Liver (tissue), 9 donors: Measurements from ENCODE around the gene DDX24. TPM values are rescaled to one million over a fixed set of nuclear protein-coding genes. Genes with fewer than 3 reads are reported as not detected.

ENCODE experiments used
- DNase-seq: peaks from one replicate; pipeline ENCODE4 v3.0.0-alpha.2; 2017; ENCODE audit warnings: low spot score
- H3K27ac ChIP-seq, 2 donors: one replicate each; pipeline ENCODE4 v1.7.0; 2013; ENCODE audit warnings: inconsistent platforms in 2 of 2, low read length in 2 of 2, control low read depth in 1 of 2, low read depth in 1 of 2, mild to moderate bottlenecking in 1 of 2
- H3K27me3 ChIP-seq, 4 donors: one replicate each; pipeline versions ENCODE4 v1.6.1 to v1.7.0; 2013; ENCODE audit warnings: low read length in 3 of 4, inconsistent platforms in 1 of 4, mild to moderate bottlenecking in 1 of 4, moderate library complexity in 1 of 4; ENCODE audit not compliant: control insufficient read depth in 4 of 4, insufficient read depth in 4 of 4
- H3K36me3 ChIP-seq, 4 donors: one replicate each; pipeline versions ENCODE4 v1.6.1 to v1.7.0; 2013; ENCODE audit warnings: low read length in 3 of 4, mild to moderate bottlenecking in 3 of 4, low read depth in 1 of 4, moderate library complexity in 1 of 4; ENCODE audit not compliant: control insufficient read depth in 4 of 4, insufficient read depth in 3 of 4
- H3K4me1 ChIP-seq, 4 donors: one replicate each; pipeline versions ENCODE4 v1.6.1 to v1.7.0; 2013; ENCODE audit warnings: low read length in 3 of 4, mild to moderate bottlenecking in 3 of 4, moderate library complexity in 1 of 4; ENCODE audit not compliant: control insufficient read depth in 4 of 4, insufficient read depth in 4 of 4
- H3K4me3 ChIP-seq, 3 donors: one replicate each; pipeline versions ENCODE4 v1.6.1 to v1.7.0; 2013; ENCODE audit warnings: low read length in 3 of 3, control low read depth in 1 of 3, low read depth in 1 of 3, mild to moderate bottlenecking in 1 of 3
- H3K9ac ChIP-seq, 2 donors: one replicate each; pipeline ENCODE4 v1.7.0; 2013; ENCODE audit warnings: low read length in 2 of 2, mild to moderate bottlenecking in 2 of 2, moderate library complexity in 2 of 2, control low read depth in 1 of 2, low read depth in 1 of 2
- H3K9me3 ChIP-seq, 4 donors: one replicate each; pipeline versions ENCODE4 v1.6.1 to v1.7.0; 2013; ENCODE audit warnings: low read length in 3 of 4; ENCODE audit not compliant: control insufficient read depth in 4 of 4
- ATF3 ChIP-seq: IDR thresholded peaks from 2 replicates; pipeline ENCODE4 v1.6.1; 2016; ENCODE audit warnings: antibody characterized with exemption
- CTCF ChIP-seq: fragments of 150-350 bp; IDR thresholded peaks from 2 replicates; pipeline ENCODE4 v1.5.1; 2017; ENCODE audit warnings: improper control_type of control experiment, low read depth, low read length; ENCODE audit not compliant: missing input control
- FOXA1 ChIP-seq: IDR thresholded peaks from 2 replicates; pipeline ENCODE4 v1.6.1; 2016; ENCODE audit warnings: antibody characterized with exemption
- FOXA2 ChIP-seq: IDR thresholded peaks from 2 replicates; pipeline ENCODE4 v1.6.1; 2016; ENCODE audit warnings: antibody characterized with exemption
- GABPA ChIP-seq, 2 donors: IDR thresholded peaks in 1 of 2; conservative IDR thresholded peaks in 1 of 2; 2 replicates each; pipeline ENCODE4 v1.6.1; 2016; ENCODE audit warnings: antibody characterized with exemption in 2 of 2, mild to moderate bottlenecking in 1 of 2, moderate library complexity in 1 of 2
- HNF4A ChIP-seq, 2 donors: conservative IDR thresholded peaks; 2 replicates each; pipeline ENCODE4 v1.6.1; 2016; ENCODE audit warnings: antibody characterized with exemption in 2 of 2, mild to moderate bottlenecking in 2 of 2
- HNF4G ChIP-seq: IDR thresholded peaks from 2 replicates; pipeline ENCODE4 v1.6.1; 2016; ENCODE audit warnings: antibody characterized with exemption
- JUND ChIP-seq, 2 donors: IDR thresholded peaks; 2 replicates each; pipeline ENCODE4 v1.6.1; 2016; ENCODE audit warnings: antibody characterized with exemption in 2 of 2
- MAX ChIP-seq: IDR thresholded peaks from 2 replicates; pipeline ENCODE4 v1.6.1; 2016; ENCODE audit warnings: antibody characterized with exemption
- NR2F2 ChIP-seq: IDR thresholded peaks from 2 replicates; pipeline ENCODE4 v1.6.1; 2016; ENCODE audit warnings: antibody characterized with exemption
- RAD21 ChIP-seq, 2 donors: IDR thresholded peaks; 2 replicates each; pipeline ENCODE4 v1.6.1; 2016; ENCODE audit warnings: antibody characterized with exemption in 2 of 2, mild to moderate bottlenecking in 2 of 2
- REST ChIP-seq: IDR thresholded peaks from 2 replicates; pipeline ENCODE4 v1.6.1; 2016; ENCODE audit warnings: antibody characterized with exemption, mild to moderate bottlenecking
- RXRA ChIP-seq, 2 donors: IDR thresholded peaks; 2 replicates each; pipeline ENCODE4 v1.6.1; 2017 to 2018; ENCODE audit warnings: antibody characterized with exemption in 2 of 2, mild to moderate bottlenecking in 1 of 2
- SP1 ChIP-seq: IDR thresholded peaks from 2 replicates; pipeline ENCODE4 v1.6.1; 2018; ENCODE audit warnings: antibody characterized with exemption, mild to moderate bottlenecking
- YY1 ChIP-seq: IDR thresholded peaks from 2 replicates; pipeline ENCODE4 v1.6.1; 2016; ENCODE audit warnings: antibody characterized with exemption, mild to moderate bottlenecking
- ZBTB33 ChIP-seq: IDR thresholded peaks from 2 replicates; pipeline ENCODE4 v1.6.1; 2016; ENCODE audit warnings: antibody characterized with exemption
- WGBS: extraction: QIAGEN DNeasy Blood & Tissue Kit; methylation state at CpG from one replicate; pipeline ENCODE4 v1.1.7; 2013; 5-methylcytosine and 5-hydroxymethylcytosine counted together
- polyA plus RNA-seq, 2 donors: library from polyadenylated mRNA; stranded (reverse) in 1 of 2; unstranded in 1 of 2; fragments of 200-250 nt in 1 of 2; fragments of >200 nt in 1 of 2; fragmentation: Nextera tagmentation in 1 of 2; extraction: Ambion mirVana in 1 of 2; gene quantifications; one replicate each; pipeline versions ENCODE4 v1.2.1 to v1.2.3, GENCODE V29; 2013 to 2015
- total RNA-seq, 2 donors: library from RNA; depleted of rRNA; stranded (reverse); fragments of >200 nt; gene quantifications; one replicate each; pipeline ENCODE4 v1.2.3, GENCODE V29; 2014
- donor health status: healthy.
- donor health status: healthy.
- donor health status: healthy.
- donor health status: healthy.
- donor health status: healthy.

Gene DDX24
- total and polyA plus RNA-seq, 4 donors = 33.8 to 59.7 (median 47.8) TPM

- H3K27me3 ChIP-seq = no peaks in the 10 kb centered on the region
- no peak overlapping the region for H3K4me3 ChIP-seq
- DNase-seq = no peak
- no peak overlapping the region for H3K27ac ChIP-seq
- TF ChIP-seq REST (no peak), JUND (IDR thresholded peaks at IDR 0.05) (no peak), ATF3 (no peak), FOXA2 (no peak), ZBTB33 (no peak), NR2F2 (no peak), YY1 (no peak), SP1 (no peak), HNF4A (conservative IDR thresholded peaks at IDR 0.05) (no peak), CTCF (no peak), RAD21 (IDR thresholded peaks at IDR 0.05) (no peak), RXRA (IDR thresholded peaks at IDR 0.05) (no peak)
- no peak overlapping the region for H3K9ac ChIP-seq
- no peaks in the 10 kb centered on the region for H3K4me1 ChIP-seq
- H3K9me3 ChIP-seq = no peaks in the 10 kb centered on the region
- WGBS = 92% methylated on average over 4 of the region's 4 CpGs
- H3K36me3 ChIP-seq = no peaks in the 10 kb centered on the region
Observed at GRCh38 chr14:94087891-94088290, 6.9 kb upstream of the DDX24 start.

GRCh38 chr14:94081386-94081820, 401 bp upstream of the DDX24 start:
- H3K9ac ChIP-seq = peak overlapping the region; percentile 73 to 75
- 2% methylated on average over 19 of the region's 19 CpGs for WGBS
- H3K9me3 ChIP-seq = no peaks in the 10 kb centered on the region
- DNase-seq = no peak
- peak overlapping the region; percentile 77 to 96 (median 93) for H3K4me3 ChIP-seq
- peaks cover 3 to 16% (median 6%) of the 10 kb centered on the region in 4 donors for H3K36me3 ChIP-seq
- H3K27ac ChIP-seq = peak overlapping the region; percentile 81 to 93
- H3K4me1 ChIP-seq = peaks cover 9 to 39% (median 25%) of the 10 kb centered on the region in 4 donors
- H3K27me3 ChIP-seq = no peaks in the 10 kb centered on the region
- TF ChIP-seq YY1 (no peak), FOXA2 (no peak), RAD21 (IDR thresholded peaks at IDR 0.05) (no peak), JUND (IDR thresholded peaks at IDR 0.05) (no peak), HNF4A (conservative IDR thresholded peaks at IDR 0.05) (no peak), HNF4G (no peak), CTCF (no peak), ATF3 (no peak), NR2F2 (no peak), FOXA1 (no peak), MAX (no peak), GABPA (IDR thresholded peaks at IDR 0.05 in 1 of 2, conservative IDR thresholded peaks at IDR 0.05 in 1 of 2) (no peak), ZBTB33 (no peak)
